GM12878 (cell line): ENCODE results near the gene ZNF423. TPM values are rescaled to one million over a fixed set of nuclear protein-coding genes. Genes with fewer than 3 reads are reported as not detected.

Experiments used
- ATF7 ChIP-seq: fragments of 450-650 bp; IDR thresholded peaks from 2 replicates; pipeline ENCODE4 v1.6.1; 2016; ENCODE audit warnings: low read depth, mild to moderate bottlenecking
- HDGF ChIP-seq: fragments of 450-650 bp; IDR thresholded peaks from 2 replicates; pipeline ENCODE4 v1.6.1; 2016; ENCODE audit warnings: antibody characterized with exemption
- IKZF1 ChIP-seq: fragments of 450-650 bp; conservative IDR thresholded peaks from 2 replicates; pipeline ENCODE4 v1.6.1; 2017; ENCODE audit warnings: antibody characterized with exemption, mild to moderate bottlenecking
- MEF2B ChIP-seq: fragments of 450-650 bp; IDR thresholded peaks from 2 replicates; pipeline ENCODE4 v1.6.1; 2018; ENCODE audit warnings: mild to moderate bottlenecking, moderate library complexity; ENCODE audit not compliant: partially characterized antibody, poor library complexity, severe bottlenecking
- TCF12 ChIP-seq: IDR thresholded peaks from 2 replicates; pipeline ENCODE4 v1.6.1; 2011; ENCODE audit warnings: low read depth, mild to moderate bottlenecking, low read length
- YY1 ChIP-seq: IDR thresholded peaks from 2 replicates; pipeline ENCODE4 v1.6.1; 2011; ENCODE audit warnings: low read depth, mild to moderate bottlenecking, low read length
- polyA plus RNA-seq, 11 experiments: library from polyadenylated mRNA; depleted of rRNA in 4 of 11; unstranded in 6 of 11; stranded (reverse) in 5 of 11; fragments of >200 nt; fragmentation: Nextera tagmentation in 4 of 11; fragmentation: Illumina TruSeq in 1 of 11; extraction: Ambion mirVana in 4 of 11; extraction: Trizol in 1 of 11; gene quantifications; 1 replicate in 1 of 11; 2 replicates in 10 of 11; pipeline versions ENCODE4 v1.2.1 to v1.2.3, GENCODE V29; 2011 to 2016; ENCODE audit warnings: inconsistent platforms in 2 of 11, missing spikeins in 2 of 11, low read depth in 1 of 11
- total RNA-seq, 4 experiments: library from RNA; depleted of rRNA in 3 of 4; stranded (reverse); fragments of >200 nt in 3 of 4; fragmentation: Illumina TruSeq in 1 of 4; extraction: Trizol in 1 of 4; gene quantifications; 2 replicates each; pipeline versions ENCODE4 v1.2.1 to v1.2.3, GENCODE V29; 2013 to 2021
- TF ChIP-seq, protein P1 (sequence below): IDR thresholded peaks from 2 replicates; pipeline ENCODE4 v1.6.1; 2012; ENCODE audit warnings: mild to moderate bottlenecking, low read depth, low read length
- TF ChIP-seq, protein P2 (sequence below): fragments of 450-650 bp; IDR thresholded peaks from 2 replicates; pipeline ENCODE4 v1.6.1; 2017; ENCODE audit warnings: antibody characterized with exemption, mild to moderate bottlenecking, moderate library complexity

The ZNF423 gene
- total and polyA plus RNA-seq, 10 of the 15 experiments (the other 5 are each of a cell fraction or from before 2014, with no cell fraction given) = 0.03 to 0.64 (median 0.10) TPM

DNA sequence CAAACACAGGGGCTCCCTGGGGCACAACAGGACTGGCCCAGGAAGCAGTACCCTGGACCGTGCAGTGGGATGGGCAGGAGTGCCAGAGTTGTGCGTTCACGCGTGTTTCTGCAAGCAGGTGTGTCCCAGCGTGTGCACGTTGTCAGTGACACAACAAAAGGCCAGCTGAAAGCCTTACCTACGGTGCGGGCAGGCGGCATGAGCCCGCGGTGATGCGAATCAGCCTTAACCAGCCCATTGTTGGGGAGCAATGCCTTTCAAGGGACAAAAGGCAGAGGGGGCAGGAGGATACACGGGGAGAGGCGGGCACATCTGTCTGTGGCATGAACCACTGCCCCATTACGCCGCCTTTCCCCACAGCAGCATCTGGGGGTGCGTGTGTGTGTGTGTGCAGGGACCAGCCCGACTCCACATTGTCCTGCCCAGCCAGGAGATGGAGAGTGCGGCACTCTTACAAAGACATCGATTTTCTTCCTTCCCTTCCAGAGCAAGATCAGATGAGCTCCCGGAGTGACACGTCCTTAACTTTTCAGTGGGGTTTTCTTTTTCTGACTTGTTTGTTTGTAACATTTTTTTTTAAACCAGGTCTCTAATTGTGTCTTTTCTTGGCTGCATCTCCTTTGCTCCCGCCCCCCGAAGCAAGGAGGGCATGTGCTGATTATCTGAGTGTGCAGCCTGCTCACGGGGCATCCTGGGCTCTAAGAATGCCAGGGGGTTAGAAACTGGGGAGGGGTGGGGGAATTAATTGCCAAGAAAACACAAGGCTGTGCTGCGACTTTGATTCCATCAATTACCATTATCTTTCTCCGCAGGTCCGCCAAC lies 158.1 kb downstream of the ZNF423 start (continued):
- TF ChIP-seq, protein P1, sequence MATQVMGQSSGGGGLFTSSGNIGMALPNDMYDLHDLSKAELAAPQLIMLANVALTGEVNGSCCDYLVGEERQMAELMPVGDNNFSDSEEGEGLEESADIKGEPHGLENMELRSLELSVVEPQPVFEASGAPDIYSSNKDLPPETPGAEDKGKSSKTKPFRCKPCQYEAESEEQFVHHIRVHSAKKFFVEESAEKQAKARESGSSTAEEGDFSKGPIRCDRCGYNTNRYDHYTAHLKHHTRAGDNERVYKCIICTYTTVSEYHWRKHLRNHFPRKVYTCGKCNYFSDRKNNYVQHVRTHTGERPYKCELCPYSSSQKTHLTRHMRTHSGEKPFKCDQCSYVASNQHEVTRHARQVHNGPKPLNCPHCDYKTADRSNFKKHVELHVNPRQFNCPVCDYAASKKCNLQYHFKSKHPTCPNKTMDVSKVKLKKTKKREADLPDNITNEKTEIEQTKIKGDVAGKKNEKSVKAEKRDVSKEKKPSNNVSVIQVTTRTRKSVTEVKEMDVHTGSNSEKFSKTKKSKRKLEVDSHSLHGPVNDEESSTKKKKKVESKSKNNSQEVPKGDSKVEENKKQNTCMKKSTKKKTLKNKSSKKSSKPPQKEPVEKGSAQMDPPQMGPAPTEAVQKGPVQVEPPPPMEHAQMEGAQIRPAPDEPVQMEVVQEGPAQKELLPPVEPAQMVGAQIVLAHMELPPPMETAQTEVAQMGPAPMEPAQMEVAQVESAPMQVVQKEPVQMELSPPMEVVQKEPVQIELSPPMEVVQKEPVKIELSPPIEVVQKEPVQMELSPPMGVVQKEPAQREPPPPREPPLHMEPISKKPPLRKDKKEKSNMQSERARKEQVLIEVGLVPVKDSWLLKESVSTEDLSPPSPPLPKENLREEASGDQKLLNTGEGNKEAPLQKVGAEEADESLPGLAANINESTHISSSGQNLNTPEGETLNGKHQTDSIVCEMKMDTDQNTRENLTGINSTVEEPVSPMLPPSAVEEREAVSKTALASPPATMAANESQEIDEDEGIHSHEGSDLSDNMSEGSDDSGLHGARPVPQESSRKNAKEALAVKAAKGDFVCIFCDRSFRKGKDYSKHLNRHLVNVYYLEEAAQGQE = no peak
- TF ChIP-seq HDGF = no peak
- TF ChIP-seq TCF12 = no peak
- TF ChIP-seq MEF2B = no peak
- no peak for TF ChIP-seq YY1
- no peak for TF ChIP-seq IKZF1
- no peak for TF ChIP-seq ATF7
- TF ChIP-seq, protein P2, sequence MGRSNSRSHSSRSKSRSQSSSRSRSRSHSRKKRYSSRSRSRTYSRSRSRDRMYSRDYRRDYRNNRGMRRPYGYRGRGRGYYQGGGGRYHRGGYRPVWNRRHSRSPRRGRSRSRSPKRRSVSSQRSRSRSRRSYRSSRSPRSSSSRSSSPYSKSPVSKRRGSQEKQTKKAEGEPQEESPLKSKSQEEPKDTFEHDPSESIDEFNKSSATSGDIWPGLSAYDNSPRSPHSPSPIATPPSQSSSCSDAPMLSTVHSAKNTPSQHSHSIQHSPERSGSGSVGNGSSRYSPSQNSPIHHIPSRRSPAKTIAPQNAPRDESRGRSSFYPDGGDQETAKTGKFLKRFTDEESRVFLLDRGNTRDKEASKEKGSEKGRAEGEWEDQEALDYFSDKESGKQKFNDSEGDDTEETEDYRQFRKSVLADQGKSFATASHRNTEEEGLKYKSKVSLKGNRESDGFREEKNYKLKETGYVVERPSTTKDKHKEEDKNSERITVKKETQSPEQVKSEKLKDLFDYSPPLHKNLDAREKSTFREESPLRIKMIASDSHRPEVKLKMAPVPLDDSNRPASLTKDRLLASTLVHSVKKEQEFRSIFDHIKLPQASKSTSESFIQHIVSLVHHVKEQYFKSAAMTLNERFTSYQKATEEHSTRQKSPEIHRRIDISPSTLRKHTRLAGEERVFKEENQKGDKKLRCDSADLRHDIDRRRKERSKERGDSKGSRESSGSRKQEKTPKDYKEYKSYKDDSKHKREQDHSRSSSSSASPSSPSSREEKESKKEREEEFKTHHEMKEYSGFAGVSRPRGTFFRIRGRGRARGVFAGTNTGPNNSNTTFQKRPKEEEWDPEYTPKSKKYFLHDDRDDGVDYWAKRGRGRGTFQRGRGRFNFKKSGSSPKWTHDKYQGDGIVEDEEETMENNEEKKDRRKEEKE = no peak
